ENCODE measurements around the gene ARHGAP31. TPM values are rescaled to one million over a fixed set of nuclear protein-coding genes. Genes with fewer than 3 reads are reported as not detected.

Gene ARHGAP31
- total RNA-seq, 1 experiment from 2014 or later = 7.2 TPM

GRCh38 chr3:119380697-119381096 lies 86.5 kb downstream of the ARHGAP31 start:
- ChIA-PET POLR2A (no interaction called here), CTCF (interaction anchor here (1.7 kb wide), 1 partner anchor 21 kb away, joined by 4 read pairs; no protein-coding TSS in a partner anchor)
- Mint-ChIP-seq H3K27me3 (ENCODE audit: low read depth) (no peaks in the 10 kb centered on the region), H3K4me1 (peaks cover 24% of the 10 kb centered on the region), H3K9me3 (no peaks in the 10 kb centered on the region), H3K27ac (no peak overlapping the region), H3K4me3 (no peak overlapping the region), H3K36me3 (peaks cover 5% of the 10 kb centered on the region; the same call in 1 of the 2 replicates)
- ATAC-seq (peak; percentile 67), DNase-seq (ENCODE audit: low spot score) (no peak)
- TF ChIP-seq ATF6 (CRISPR knock-in tag; IDR thresholded peaks at IDR 0.05) (no peak), ZNF263 (CRISPR knock-in tag; IDR thresholded peaks at IDR 0.05; ENCODE audit: low read depth) (no peak), RORB (CRISPR knock-in tag; IDR thresholded peaks at IDR 0.05) (no peak), CREM (CRISPR knock-in tag; IDR thresholded peaks at IDR 0.05) (no peak), ZBTB43 (CRISPR knock-in tag; IDR thresholded peaks at IDR 0.05) (no peak), MLX (CRISPR knock-in tag; IDR thresholded peaks at IDR 0.05) (no peak), GABPB1 (CRISPR knock-in tag; IDR thresholded peaks at IDR 0.05) (no peak), FOXK1 (CRISPR knock-in tag; IDR thresholded peaks at IDR 0.05) (no peak), ZNF138 (CRISPR knock-in tag; conservative IDR thresholded peaks at IDR 0.05) (no peak), NR1H2 (CRISPR knock-in tag; IDR thresholded peaks at IDR 0.05) (no peak), ZNF671 (CRISPR knock-in tag; IDR thresholded peaks at IDR 0.05) (no peak)

GRCh38 chr3:119382134-119382533 lies 88.0 kb downstream of the ARHGAP31 start:
- Mint-ChIP-seq H3K27ac (no peak overlapping the region), H3K4me3 (no peak overlapping the region), H3K36me3 (peaks cover 5% of the 10 kb centered on the region; the same call in 1 of the 2 replicates), H3K27me3 (ENCODE audit: low read depth) (no peaks in the 10 kb centered on the region), H3K4me1 (peaks cover 19% of the 10 kb centered on the region), H3K9me3 (no peaks in the 10 kb centered on the region)
- ChIA-PET POLR2A (no interaction called here), CTCF (interaction anchor here (1.2 kb wide), 1 partner anchor 36 kb away, joined by 3 read pairs; no protein-coding TSS in a partner anchor)
- DNase-seq (ENCODE audit: low spot score) (no peak), ATAC-seq (no peak)
- TF ChIP-seq FOXJ3 (CRISPR knock-in tag; IDR thresholded peaks at IDR 0.05; ENCODE audit: borderline replicate concordance) (no peak), ATF6 (CRISPR knock-in tag; IDR thresholded peaks at IDR 0.05) (no peak), USF1 (CRISPR knock-in tag; IDR thresholded peaks at IDR 0.05) (no peak), PREB (CRISPR knock-in tag; IDR thresholded peaks at IDR 0.05; ENCODE audit: borderline replicate concordance) (no peak), FOXK1 (CRISPR knock-in tag; IDR thresholded peaks at IDR 0.05) (no peak), TCF7 (CRISPR knock-in tag; IDR thresholded peaks at IDR 0.05; ENCODE audit: low read depth) (no peak), HMGA2 (CRISPR knock-in tag; IDR thresholded peaks at IDR 0.05) (no peak), NR2C2 (CRISPR knock-in tag; IDR thresholded peaks at IDR 0.05) (no peak), SOX15 (CRISPR knock-in tag; IDR thresholded peaks at IDR 0.05) (no peak), GRHL2 (CRISPR knock-in tag; IDR thresholded peaks at IDR 0.05; ENCODE audit: insufficient replicate concordance, severe bottlenecking) (no peak), RORB (CRISPR knock-in tag; IDR thresholded peaks at IDR 0.05) (no peak)

All from WTC11 (cell line).